ENCODE measurements around the gene ADAMTS14. TPM values are rescaled to one million over a fixed set of nuclear protein-coding genes. Genes with fewer than 3 reads are reported as not detected.

The ADAMTS14 gene
- total RNA-seq, 1 donor from 2014 or later: 1.4 TPM

GRCh38 chr10:70743879-70744278 is 71.6 kb downstream of the ADAMTS14 start:
- Mint-ChIP-seq H3K27me3 (no peaks in the 10 kb centered on the region), H3K27ac (no peak overlapping the region), H3K4me1 (ENCODE audit: unreplicated experiment) (peaks cover 17% of the 10 kb centered on the region), H3K4me3 (no peak overlapping the region), H3K36me3 (no peaks in the 10 kb centered on the region), H3K9me3 (no peaks in the 10 kb centered on the region)
- DNase-seq (ENCODE audit: extremely low spot score, unreplicated experiment): no peak
- no peak for TF ChIP-seq CTCF (conservative IDR thresholded peaks at IDR 0.05)

GRCh38 chr10:70744617-70745143 is 72.4 kb downstream of the ADAMTS14 start:
- Mint-ChIP-seq H3K27me3 (no peaks in the 10 kb centered on the region), H3K36me3 (no peaks in the 10 kb centered on the region), H3K27ac (no peak overlapping the region)

GRCh38 chr10:70745555-70745954 is 73.2 kb downstream of the ADAMTS14 start:
- no peak overlapping the region for H3K27ac Mint-ChIP-seq
- H3K9me3 Mint-ChIP-seq: no peaks in the 10 kb centered on the region
- H3K36me3 Mint-ChIP-seq: no peaks in the 10 kb centered on the region
- no peak for TF ChIP-seq CTCF (conservative IDR thresholded peaks at IDR 0.05)
- DNase-seq (ENCODE audit: extremely low spot score, unreplicated experiment): no peak
- no peak overlapping the region for H3K4me3 Mint-ChIP-seq
- H3K4me1 Mint-ChIP-seq (ENCODE audit: unreplicated experiment): peaks cover 8% of the 10 kb centered on the region
- H3K27me3 Mint-ChIP-seq: no peaks in the 10 kb centered on the region

More at GRCh38 chr10:70744617-70745143, 72.4 kb downstream of the ADAMTS14 start:
- peaks cover 12% of the 10 kb centered on the region for H3K4me1 Mint-ChIP-seq (ENCODE audit: unreplicated experiment)
- DNase-seq (ENCODE audit: extremely low spot score, unreplicated experiment): no peak
- H3K4me3 Mint-ChIP-seq: no peak overlapping the region
- no peaks in the 10 kb centered on the region for H3K9me3 Mint-ChIP-seq
- no peak for TF ChIP-seq CTCF (conservative IDR thresholded peaks at IDR 0.05)

- peaks cover 6% of the 10 kb centered on the region for H3K4me1 Mint-ChIP-seq (ENCODE audit: unreplicated experiment)
- no peak for DNase-seq (ENCODE audit: extremely low spot score, unreplicated experiment)
- no peak overlapping the region for H3K4me3 Mint-ChIP-seq
- H3K9me3 Mint-ChIP-seq: no peaks in the 10 kb centered on the region
- no peak for TF ChIP-seq CTCF (conservative IDR thresholded peaks at IDR 0.05)
- no peaks in the 10 kb centered on the region for H3K27me3 Mint-ChIP-seq
- H3K36me3 Mint-ChIP-seq: no peaks in the 10 kb centered on the region
- no peak overlapping the region for H3K27ac Mint-ChIP-seq
Measured at GRCh38 chr10:70747192-70747965, 75.1 kb downstream of the ADAMTS14 start.

GRCh38 chr10:70748305-70748704 is 76.0 kb downstream of the ADAMTS14 start:
- H3K27ac Mint-ChIP-seq: no peak overlapping the region
- DNase-seq (ENCODE audit: extremely low spot score, unreplicated experiment): no peak
- no peaks in the 10 kb centered on the region for H3K9me3 Mint-ChIP-seq
- H3K36me3 Mint-ChIP-seq: no peaks in the 10 kb centered on the region
- peaks cover 6% of the 10 kb centered on the region for H3K4me1 Mint-ChIP-seq (ENCODE audit: unreplicated experiment)
- no peak for TF ChIP-seq CTCF (conservative IDR thresholded peaks at IDR 0.05)
- H3K4me3 Mint-ChIP-seq: no peak overlapping the region
- no peaks in the 10 kb centered on the region for H3K27me3 Mint-ChIP-seq
